Measurements from ENCODE around the gene TTC7B.

DNA sequence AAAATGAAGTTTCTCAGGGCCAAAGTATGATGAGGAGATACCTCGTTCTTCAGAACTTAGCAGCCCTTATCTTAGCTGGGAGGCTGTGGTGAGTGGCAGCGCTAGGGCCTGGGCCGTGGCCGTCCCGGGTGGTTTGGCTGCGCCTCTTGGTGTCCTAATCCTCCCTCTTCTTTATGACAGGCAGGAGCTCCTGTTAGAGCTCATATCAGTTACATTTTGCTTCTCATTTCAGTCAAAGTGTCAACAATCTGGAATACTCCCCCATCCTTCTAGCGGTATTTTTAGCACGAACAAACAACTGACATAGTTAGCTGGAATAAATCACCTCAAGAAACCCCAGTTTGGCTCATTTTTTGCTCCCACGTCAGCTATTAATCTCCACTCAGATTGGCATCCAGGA, 188.8 kb downstream of the TTC7B start:
- TF ChIP-seq, protein P1, sequence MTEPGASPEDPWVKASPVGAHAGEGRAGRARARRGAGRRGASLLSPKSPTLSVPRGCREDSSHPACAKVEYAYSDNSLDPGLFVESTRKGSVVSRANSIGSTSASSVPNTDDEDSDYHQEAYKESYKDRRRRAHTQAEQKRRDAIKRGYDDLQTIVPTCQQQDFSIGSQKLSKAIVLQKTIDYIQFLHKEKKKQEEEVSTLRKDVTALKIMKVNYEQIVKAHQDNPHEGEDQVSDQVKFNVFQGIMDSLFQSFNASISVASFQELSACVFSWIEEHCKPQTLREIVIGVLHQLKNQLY (CRISPR knock-in tag; conservative IDR thresholded peaks at IDR 0.05), result no peak
- TF ChIP-seq JUNB (CRISPR knock-in tag; conservative IDR thresholded peaks at IDR 0.05), result no peak
- TF ChIP-seq, protein P2, sequence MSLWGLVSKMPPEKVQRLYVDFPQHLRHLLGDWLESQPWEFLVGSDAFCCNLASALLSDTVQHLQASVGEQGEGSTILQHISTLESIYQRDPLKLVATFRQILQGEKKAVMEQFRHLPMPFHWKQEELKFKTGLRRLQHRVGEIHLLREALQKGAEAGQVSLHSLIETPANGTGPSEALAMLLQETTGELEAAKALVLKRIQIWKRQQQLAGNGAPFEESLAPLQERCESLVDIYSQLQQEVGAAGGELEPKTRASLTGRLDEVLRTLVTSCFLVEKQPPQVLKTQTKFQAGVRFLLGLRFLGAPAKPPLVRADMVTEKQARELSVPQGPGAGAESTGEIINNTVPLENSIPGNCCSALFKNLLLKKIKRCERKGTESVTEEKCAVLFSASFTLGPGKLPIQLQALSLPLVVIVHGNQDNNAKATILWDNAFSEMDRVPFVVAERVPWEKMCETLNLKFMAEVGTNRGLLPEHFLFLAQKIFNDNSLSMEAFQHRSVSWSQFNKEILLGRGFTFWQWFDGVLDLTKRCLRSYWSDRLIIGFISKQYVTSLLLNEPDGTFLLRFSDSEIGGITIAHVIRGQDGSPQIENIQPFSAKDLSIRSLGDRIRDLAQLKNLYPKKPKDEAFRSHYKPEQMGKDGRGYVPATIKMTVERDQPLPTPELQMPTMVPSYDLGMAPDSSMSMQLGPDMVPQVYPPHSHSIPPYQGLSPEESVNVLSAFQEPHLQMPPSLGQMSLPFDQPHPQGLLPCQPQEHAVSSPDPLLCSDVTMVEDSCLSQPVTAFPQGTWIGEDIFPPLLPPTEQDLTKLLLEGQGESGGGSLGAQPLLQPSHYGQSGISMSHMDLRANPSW (CRISPR knock-in tag; IDR thresholded peaks at IDR 0.05), result no peak
- no peak for TF ChIP-seq POLR2A (conservative IDR thresholded peaks at IDR 0.05)
- TF ChIP-seq ESRRA (IDR thresholded peaks at IDR 0.05; ENCODE audit: borderline replicate concordance, low read depth), result no peak
- TF ChIP-seq, protein P3, sequence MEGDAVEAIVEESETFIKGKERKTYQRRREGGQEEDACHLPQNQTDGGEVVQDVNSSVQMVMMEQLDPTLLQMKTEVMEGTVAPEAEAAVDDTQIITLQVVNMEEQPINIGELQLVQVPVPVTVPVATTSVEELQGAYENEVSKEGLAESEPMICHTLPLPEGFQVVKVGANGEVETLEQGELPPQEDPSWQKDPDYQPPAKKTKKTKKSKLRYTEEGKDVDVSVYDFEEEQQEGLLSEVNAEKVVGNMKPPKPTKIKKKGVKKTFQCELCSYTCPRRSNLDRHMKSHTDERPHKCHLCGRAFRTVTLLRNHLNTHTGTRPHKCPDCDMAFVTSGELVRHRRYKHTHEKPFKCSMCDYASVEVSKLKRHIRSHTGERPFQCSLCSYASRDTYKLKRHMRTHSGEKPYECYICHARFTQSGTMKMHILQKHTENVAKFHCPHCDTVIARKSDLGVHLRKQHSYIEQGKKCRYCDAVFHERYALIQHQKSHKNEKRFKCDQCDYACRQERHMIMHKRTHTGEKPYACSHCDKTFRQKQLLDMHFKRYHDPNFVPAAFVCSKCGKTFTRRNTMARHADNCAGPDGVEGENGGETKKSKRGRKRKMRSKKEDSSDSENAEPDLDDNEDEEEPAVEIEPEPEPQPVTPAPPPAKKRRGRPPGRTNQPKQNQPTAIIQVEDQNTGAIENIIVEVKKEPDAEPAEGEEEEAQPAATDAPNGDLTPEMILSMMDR (IDR thresholded peaks at IDR 0.05 in 2 of 3, conservative IDR thresholded peaks at IDR 0.05 in 1 of 3; ENCODE audit: insufficient read depth in 2 of 3, low read depth in 1 of 3, low read length in 3 of 3), result 0 out of 6 replicates have a peak, but pooled peaks of 1 of the 3 experiments have one; percentile 1
- TF ChIP-seq, protein P4, sequence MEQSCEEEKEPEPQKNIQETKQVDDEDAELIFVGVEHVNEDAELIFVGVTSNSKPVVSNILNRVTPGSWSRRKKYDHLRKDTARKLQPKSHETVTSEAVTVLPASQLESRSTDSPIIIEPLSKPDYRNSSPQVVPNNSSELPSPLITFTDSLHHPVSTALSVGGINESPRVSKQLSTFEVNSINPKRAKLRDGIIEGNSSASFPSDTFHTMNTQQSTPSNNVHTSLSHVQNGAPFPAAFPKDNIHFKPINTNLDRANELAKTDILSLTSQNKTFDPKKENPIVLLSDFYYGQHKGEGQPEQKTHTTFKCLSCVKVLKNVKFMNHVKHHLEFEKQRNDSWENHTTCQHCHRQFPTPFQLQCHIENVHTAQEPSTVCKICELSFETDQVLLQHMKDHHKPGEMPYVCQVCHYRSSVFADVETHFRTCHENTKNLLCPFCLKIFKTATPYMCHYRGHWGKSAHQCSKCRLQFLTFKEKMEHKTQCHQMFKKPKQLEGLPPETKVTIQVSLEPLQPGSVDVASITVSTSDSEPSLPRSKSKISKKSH (CRISPR knock-in tag; IDR thresholded peaks at IDR 0.05), result no peak
- TF ChIP-seq, protein P5, sequence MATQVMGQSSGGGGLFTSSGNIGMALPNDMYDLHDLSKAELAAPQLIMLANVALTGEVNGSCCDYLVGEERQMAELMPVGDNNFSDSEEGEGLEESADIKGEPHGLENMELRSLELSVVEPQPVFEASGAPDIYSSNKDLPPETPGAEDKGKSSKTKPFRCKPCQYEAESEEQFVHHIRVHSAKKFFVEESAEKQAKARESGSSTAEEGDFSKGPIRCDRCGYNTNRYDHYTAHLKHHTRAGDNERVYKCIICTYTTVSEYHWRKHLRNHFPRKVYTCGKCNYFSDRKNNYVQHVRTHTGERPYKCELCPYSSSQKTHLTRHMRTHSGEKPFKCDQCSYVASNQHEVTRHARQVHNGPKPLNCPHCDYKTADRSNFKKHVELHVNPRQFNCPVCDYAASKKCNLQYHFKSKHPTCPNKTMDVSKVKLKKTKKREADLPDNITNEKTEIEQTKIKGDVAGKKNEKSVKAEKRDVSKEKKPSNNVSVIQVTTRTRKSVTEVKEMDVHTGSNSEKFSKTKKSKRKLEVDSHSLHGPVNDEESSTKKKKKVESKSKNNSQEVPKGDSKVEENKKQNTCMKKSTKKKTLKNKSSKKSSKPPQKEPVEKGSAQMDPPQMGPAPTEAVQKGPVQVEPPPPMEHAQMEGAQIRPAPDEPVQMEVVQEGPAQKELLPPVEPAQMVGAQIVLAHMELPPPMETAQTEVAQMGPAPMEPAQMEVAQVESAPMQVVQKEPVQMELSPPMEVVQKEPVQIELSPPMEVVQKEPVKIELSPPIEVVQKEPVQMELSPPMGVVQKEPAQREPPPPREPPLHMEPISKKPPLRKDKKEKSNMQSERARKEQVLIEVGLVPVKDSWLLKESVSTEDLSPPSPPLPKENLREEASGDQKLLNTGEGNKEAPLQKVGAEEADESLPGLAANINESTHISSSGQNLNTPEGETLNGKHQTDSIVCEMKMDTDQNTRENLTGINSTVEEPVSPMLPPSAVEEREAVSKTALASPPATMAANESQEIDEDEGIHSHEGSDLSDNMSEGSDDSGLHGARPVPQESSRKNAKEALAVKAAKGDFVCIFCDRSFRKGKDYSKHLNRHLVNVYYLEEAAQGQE (IDR thresholded peaks at IDR 0.05; ENCODE audit: borderline replicate concordance), result no peak
- TF ChIP-seq, protein P5 (CRISPR knock-in tag; IDR thresholded peaks at IDR 0.05; ENCODE audit: low read depth), result no peak

Measured in K562 (cell line).